OCI-LY7 (cell line): ENCODE results near the gene SNU13. TPM values are rescaled to one million over a fixed set of nuclear protein-coding genes. Genes with fewer than 3 reads are reported as not detected.

ENCODE experiments used
- BruUV-seq: library from RNA; stranded (reverse); fragments of 400-500 nt; replicated peaks from 2 replicates; lab custom pipeline; 2021; lab: Mats Ljungman, UMichigan
- CTCF ChIA-PET: fragments of 300-600 bp; sonication (Branson Sonifier 250); formaldehyde crosslinking; loops from one replicate; lab custom pipeline; 2022; ENCODE audit warnings: antibody characterized with exemption; ENCODE audit not compliant: unreplicated experiment; lab: Charles Lee
- POLR2A ChIA-PET: fragments of 300-600 bp; sonication (Branson Sonifier 250); formaldehyde crosslinking; loops from one replicate; lab custom pipeline; 2022; ENCODE audit warnings: antibody characterized with exemption; lab: Charles Lee
- DNase-seq: peaks from one replicate; pipeline ENCODE4 v3.0.0-alpha.2; 2015; ENCODE audit warnings: low spot score
- H2AFZ ChIP-seq: fragments of 200-600 bp; sonication (generic), shearing (Covaris generic); 2 replicates; pipeline ENCODE4 v1.6.1; 2014; ENCODE audit warnings: mild to moderate bottlenecking, antibody characterized with exemption, low read length, moderate library complexity
- H3K27ac ChIP-seq: fragments of 200-600 bp; sonication (generic); 2 replicates; pipeline ENCODE4 v1.5.1; 2014; ENCODE audit warnings: mixed run types, low read depth, mild to moderate bottlenecking, moderate library complexity, low read length, inconsistent platforms; ENCODE audit not compliant: poor library complexity, severe bottlenecking
- H3K36me3 ChIP-seq: fragments of 200-600 bp; sonication (generic); 2 replicates; pipeline ENCODE4 v1.6.1; 2014; ENCODE audit warnings: mild to moderate bottlenecking, antibody characterized with exemption, low read length, moderate library complexity, mixed read lengths; ENCODE audit not compliant: insufficient read depth
- H3K4me1 ChIP-seq: fragments of 200-600 bp; sonication (generic); 2 replicates; pipeline ENCODE4 v1.5.1; 2014; ENCODE audit warnings: mild to moderate bottlenecking, low read length; ENCODE audit not compliant: insufficient read depth, poor library complexity, severe bottlenecking
- H3K4me2 ChIP-seq: fragments of 200-600 bp; sonication (generic); 2 replicates; pipeline ENCODE4 v1.6.1; 2014; ENCODE audit warnings: mild to moderate bottlenecking, low read length
- H3K4me3 ChIP-seq: fragments of 200-600 bp; sonication (generic); 2 replicates; pipeline ENCODE4 v1.5.1; 2014; ENCODE audit warnings: mild to moderate bottlenecking, low read depth, low read length; ENCODE audit not compliant: poor library complexity, severe bottlenecking
- H3K79me2 ChIP-seq: fragments of 200-600 bp; sonication (generic); 2 replicates; pipeline ENCODE4 v1.6.1; 2016; ENCODE audit warnings: low read depth, mild to moderate bottlenecking, low read length, moderate library complexity, mixed read lengths; ENCODE audit not compliant: insufficient read depth
- H3K9me2 ChIP-seq: fragments of 200-600 bp; sonication (generic); 2 replicates; pipeline ENCODE4 v1.6.1; 2016; ENCODE audit warnings: mild to moderate bottlenecking, low read length, mixed read lengths; ENCODE audit not compliant: insufficient read depth
- H3K9me3 ChIP-seq: fragments of 200-600 bp; sonication (generic); 2 replicates; pipeline ENCODE4 v1.6.1; 2014; ENCODE audit warnings: mild to moderate bottlenecking, mixed run types, low read length, mixed read lengths
- H4K20me1 ChIP-seq: fragments of 200-600 bp; sonication (generic); 2 replicates; pipeline ENCODE4 v1.6.1; 2014; ENCODE audit warnings: mild to moderate bottlenecking, antibody characterized with exemption, low read length, moderate library complexity, mixed read lengths; ENCODE audit not compliant: insufficient read depth
- CTCF ChIP-seq: fragments of 200-600 bp; sonication (generic); conservative IDR thresholded peaks from 2 replicates; pipeline ENCODE4 v1.5.1; 2014; ENCODE audit warnings: mild to moderate bottlenecking, antibody characterized with exemption, low read length, moderate library complexity, mixed read lengths
- EZH2phosphoT487 ChIP-seq: fragments of 200-600 bp; sonication (generic); IDR thresholded peaks from 2 replicates; pipeline ENCODE4 v1.6.1; 2018; ENCODE audit warnings: low read depth, borderline replicate concordance, mild to moderate bottlenecking, mixed run types, antibody characterized with exemption, low read length, moderate library complexity, mixed read lengths
- intact Hi-C: fragments of 100-400 bp; cut with micrococcal nuclease; formaldehyde crosslinking; loops from one replicate; pipeline ENCODE4 v1.10.0; 2022; ENCODE audit not compliant: unreplicated experiment
- total RNA-seq, 2 experiments: library from RNA; depleted of rRNA in 1 of 2; stranded (reverse); fragments of >200 nt in 1 of 2; shearing (Covaris generic) in 1 of 2; gene quantifications; 2 replicates each; pipeline ENCODE4 v1.2.3, GENCODE V29; 2014 to 2022

Gene SNU13
- total RNA-seq, 2 experiments from 2014 or later = 199 to 246 TPM

- H3K79me2 ChIP-seq = no peaks in the 10 kb centered on the region
- no peak overlapping the region for H3K27ac ChIP-seq
- peaks cover 16% of the 10 kb centered on the region for H3K4me1 ChIP-seq
- intact Hi-C loops = loop anchor here (5.0 kb wide), 1 partner anchor 47 kb away; the partner anchor contains the start of genes DESI1 and XRCC6
- POLR2A ChIA-PET = no interaction called here
- H3K4me3 ChIP-seq = no peak overlapping the region
- BruUV-seq = no TSS peak
- peaks cover 53% of the 10 kb centered on the region for H3K36me3 ChIP-seq
- CTCF ChIA-PET = no interaction called here
- H4K20me1 ChIP-seq = peaks cover 6% of the 10 kb centered on the region; the same call in 1 of the 2 replicates
- H3K4me2 ChIP-seq = no peak overlapping the region
- no peaks in the 10 kb centered on the region for H3K9me2 ChIP-seq
- H2AFZ ChIP-seq = no peak overlapping the region
- DNase-seq = no peak
- H3K9me3 ChIP-seq = no peaks in the 10 kb centered on the region
- TF ChIP-seq CTCF (no peak), EZH2phosphoT487 (no peak)
These were observed 19.4 kb downstream of the SNU13 start for GRCh38 chr22:41668971-41669911.

- no peak overlapping the region for H3K4me3 ChIP-seq
- DNase-seq = no peak
- H3K36me3 ChIP-seq = peaks cover 63% of the 10 kb centered on the region
- H4K20me1 ChIP-seq = no peaks in the 10 kb centered on the region
- POLR2A ChIA-PET = no interaction called here
- no peak overlapping the region for H3K4me2 ChIP-seq
- H3K9me2 ChIP-seq = no peaks in the 10 kb centered on the region
- H3K4me1 ChIP-seq = peaks cover 16% of the 10 kb centered on the region
- BruUV-seq = no TSS peak
- H2AFZ ChIP-seq = no peak overlapping the region
- H3K27ac ChIP-seq = no peak overlapping the region
- H3K79me2 ChIP-seq = no peaks in the 10 kb centered on the region
- intact Hi-C loops = loop anchor here (5.0 kb wide), 1 partner anchor 43 kb away; the partner anchor contains the start of genes DESI1 and XRCC6
- H3K9me3 ChIP-seq = no peaks in the 10 kb centered on the region
- no peak for TF ChIP-seq EZH2phosphoT487
- no peak for TF ChIP-seq CTCF
- CTCF ChIA-PET = no interaction called here
These were observed 23.7 kb downstream of the SNU13 start for GRCh38 chr22:41664951-41665350.

- no peaks in the 10 kb centered on the region for H3K9me2 ChIP-seq
- ChIA-PET POLR2A (no interaction called here), CTCF (no interaction called here)
These were observed 24.2 kb downstream of the SNU13 start for GRCh38 chr22:41664490-41664889.

More at GRCh38 chr22:41664490-41664889, 24.2 kb downstream of the SNU13 start:
- intact Hi-C loops = no loop called here
- Histone ChIP-seq H3K79me2 (no peaks in the 10 kb centered on the region), H4K20me1 (no peaks in the 10 kb centered on the region), H3K4me2 (no peak overlapping the region), H3K36me3 (peaks cover 68% of the 10 kb centered on the region), H2AFZ (no peak overlapping the region), H3K27ac (no peak overlapping the region), H3K4me1 (peaks cover 16% of the 10 kb centered on the region), H3K4me3 (no peak overlapping the region), H3K9me3 (no peaks in the 10 kb centered on the region)
- DNase-seq = no peak
- BruUV-seq = no TSS peak
- TF ChIP-seq CTCF (no peak), EZH2phosphoT487 (no peak)
